GM12878 (cell line): ENCODE results near the gene PLIN3. TPM values are rescaled to one million over a fixed set of nuclear protein-coding genes. Genes with fewer than 3 reads are reported as not detected.

Experiments
- ATAC-seq: fragments of 200-7000 bp; cut with Tn5 transposase; 3 replicates; pipeline ENCODE4 v1.9.1; 2020; ENCODE audit warnings: mild to moderate bottlenecking, moderate library complexity
- BruUV-seq: library from RNA; stranded (reverse); fragments of 400-500 nt; replicated peaks from 2 replicates; lab custom pipeline; 2021; lab: Mats Ljungman, UMichigan
- CTCF ChIA-PET: fragments of 300-600 bp; sonication (Branson Sonifier 250); formaldehyde crosslinking; extraction: SDS; loops from one replicate; lab custom pipeline; 2021; ENCODE audit warnings: inconsistent platforms; lab: Yijun Ruan, JAX
- POLR2A ChIA-PET: fragments of 350-600 bp; formaldehyde crosslinking; extraction: SDS; loops from one replicate; lab custom pipeline; 2021; ENCODE audit warnings: inconsistent platforms; lab: Charles Lee
- RAD21 ChIA-PET: fragments of 300-600 bp; sonication (Branson Sonifier 250); formaldehyde crosslinking; loops from one replicate; lab custom pipeline; 2023; ENCODE audit warnings: antibody characterized with exemption; ENCODE audit not compliant: unreplicated experiment; lab: Charles Lee
- SMC1A ChIA-PET: fragments of 300-600 bp; sonication (Branson Sonifier 250); formaldehyde crosslinking; loops from one replicate; lab custom pipeline; 2023; ENCODE audit not compliant: unreplicated experiment, uncharacterized antibody; lab: Charles Lee
- DNase-seq: peaks from one replicate; pipeline ENCODE4 v3.0.0-alpha.2; 2011; ENCODE audit warnings: low read depth, low spot score
- FAIRE-seq: peaks from 3 replicates; lab custom pipeline; 2011; peaks lifted over from hg19 to GRCh38; lab: Jason Lieb, UNC
- H2AFZ ChIP-seq: 2 replicates; pipeline ENCODE4 v1.6.0; 2011; ENCODE audit warnings: low read depth, low read length, control low read depth; ENCODE audit not compliant: control insufficient read depth
- H3K27ac ChIP-seq: 2 replicates; pipeline ENCODE4 v1.5.1; 2011; ENCODE audit warnings: control low read depth; ENCODE audit not compliant: control insufficient read depth, insufficient read depth
- H3K27me3 ChIP-seq, 2 experiments: replicated peaks in 1 of 2; 2 replicates each; pipeline versions ENCODE4 v1.6.0 to v1.6.1; 2011; ENCODE audit warnings: low read length in 1 of 2; ENCODE audit not compliant: control insufficient read depth in 2 of 2, insufficient read depth in 2 of 2
- H3K36me3 ChIP-seq, 2 experiments: 2 replicates each; pipeline ENCODE4 v1.5.1; 2011; ENCODE audit warnings: low read length in 1 of 2; ENCODE audit not compliant: control insufficient read depth in 2 of 2, insufficient read depth in 2 of 2
- H3K4me1 ChIP-seq: 2 replicates; pipeline ENCODE4 v1.6.1; 2011; ENCODE audit warnings: mild to moderate bottlenecking, low read length, moderate library complexity, mixed read lengths; ENCODE audit not compliant: control insufficient read depth, insufficient read depth
- H3K4me2 ChIP-seq: 2 replicates; pipeline ENCODE4 v1.6.0; 2011; ENCODE audit warnings: control low read depth; ENCODE audit not compliant: control insufficient read depth, insufficient read depth
- H3K4me3 ChIP-seq: fragments of 200-600 bp; sonication (generic); 2 replicates; pipeline ENCODE4 v1.5.1; 2016
- H3K79me2 ChIP-seq: 2 replicates; pipeline ENCODE4 v1.6.0; 2011; ENCODE audit warnings: low read length; ENCODE audit not compliant: control insufficient read depth, insufficient read depth
- H3K9ac ChIP-seq: 2 replicates; pipeline ENCODE4 v1.8.0; 2011; ENCODE audit warnings: low read length, control low read depth, mixed read lengths; ENCODE audit not compliant: control insufficient read depth, insufficient read depth
- H3K9me3 ChIP-seq: replicated peaks from 3 replicates; pipeline ENCODE4 v1.5.1; 2011; ENCODE audit warnings: mild to moderate bottlenecking, low read length; ENCODE audit not compliant: control insufficient read depth, insufficient read depth
- H4K20me1 ChIP-seq: 2 replicates; pipeline ENCODE4 v1.6.0; 2011; ENCODE audit not compliant: control insufficient read depth, insufficient read depth
- ETV6 ChIP-seq, 2 experiments: fragments of 450-650 bp in 1 of 2; IDR thresholded peaks in 1 of 2; conservative IDR thresholded peaks in 1 of 2; 2 replicates each; pipeline ENCODE4 v1.6.1; 2014; ENCODE audit warnings: antibody characterized with exemption in 1 of 2, borderline replicate concordance in 1 of 2, low read depth in 1 of 2, mild to moderate bottlenecking in 1 of 2, moderate library complexity in 1 of 2
- KAT2A ChIP-seq: conservative IDR thresholded peaks from 2 replicates; pipeline ENCODE4 v1.6.1; 2011; ENCODE audit warnings: low read depth, low read length; ENCODE audit not compliant: control insufficient read depth
- MTA2 ChIP-seq: fragments of 450-650 bp; IDR thresholded peaks from 2 replicates; pipeline ENCODE4 v1.6.1; 2016; ENCODE audit warnings: low read depth, mild to moderate bottlenecking, moderate library complexity
- RELA ChIP-seq: fragments of 450-650 bp; IDR thresholded peaks from 2 replicates; pipeline ENCODE4 v1.8.0; 2014; ENCODE audit warnings: borderline replicate concordance; ENCODE audit not compliant: partially characterized antibody
- WGBS: methylation state at CpG from one replicate; pipeline ENCODE4 v1.1.6; 2016; ENCODE audit warnings: low lambda C conversion rate; ENCODE audit not compliant: insufficient replicate concordance, insufficient coverage; ENCODE audit errors: missing lambda C conversion rate; 5-methylcytosine and 5-hydroxymethylcytosine counted together
- in situ Hi-C: fragments of 300-500 bp; cut with MboI; formaldehyde crosslinking; loops from 9 replicates; pipeline ENCODE4 v1.14.3; 2018; ENCODE audit warnings: mixed read lengths
- intact Hi-C: fragments of 100-400 bp; cut with micrococcal nuclease; formaldehyde crosslinking; loops from one replicate; pipeline ENCODE4 v1.14.2; 2022; ENCODE audit not compliant: unreplicated experiment
- polyA plus RNA-seq, 11 experiments: library from polyadenylated mRNA; depleted of rRNA in 4 of 11; unstranded in 6 of 11; stranded (reverse) in 5 of 11; fragments of >200 nt; fragmentation: Nextera tagmentation in 4 of 11; fragmentation: Illumina TruSeq in 1 of 11; extraction: Ambion mirVana in 4 of 11; extraction: Trizol in 1 of 11; gene quantifications; 1 replicate in 1 of 11; 2 replicates in 10 of 11; pipeline versions ENCODE4 v1.2.1 to v1.2.3, GENCODE V29; 2011 to 2016; ENCODE audit warnings: inconsistent platforms in 2 of 11, missing spikeins in 2 of 11, low read depth in 1 of 11
- total RNA-seq, 4 experiments: library from RNA; depleted of rRNA in 3 of 4; stranded (reverse); fragments of >200 nt in 3 of 4; fragmentation: Illumina TruSeq in 1 of 4; extraction: Trizol in 1 of 4; gene quantifications; 2 replicates each; pipeline versions ENCODE4 v1.2.1 to v1.2.3, GENCODE V29; 2013 to 2021
- TF ChIP-seq, protein P1 (sequence below): fragments of 450-650 bp; conservative IDR thresholded peaks from 2 replicates; pipeline ENCODE4 v1.6.1; 2017; ENCODE audit warnings: mild to moderate bottlenecking, moderate library complexity

Gene PLIN3
- total and polyA plus RNA-seq, 10 of the 15 experiments (the other 5 are each of a cell fraction or from before 2014, with no cell fraction given) = 7.7 to 71.4 (median 66.8) TPM

GRCh38 chr19:4908360-4908759, 40.9 kb upstream of the PLIN3 start:
- no peak for TF ChIP-seq KAT2A
- TF ChIP-seq MTA2 = no peak
- no peak for TF ChIP-seq ETV6 (conservative IDR thresholded peaks at IDR 0.05 in 1 of 2, IDR thresholded peaks at IDR 0.05 in 1 of 2; ENCODE audit: borderline replicate concordance in 1 of 2, low read depth in 1 of 2)
- no peak for TF ChIP-seq RELA
- TF ChIP-seq, protein P1, sequence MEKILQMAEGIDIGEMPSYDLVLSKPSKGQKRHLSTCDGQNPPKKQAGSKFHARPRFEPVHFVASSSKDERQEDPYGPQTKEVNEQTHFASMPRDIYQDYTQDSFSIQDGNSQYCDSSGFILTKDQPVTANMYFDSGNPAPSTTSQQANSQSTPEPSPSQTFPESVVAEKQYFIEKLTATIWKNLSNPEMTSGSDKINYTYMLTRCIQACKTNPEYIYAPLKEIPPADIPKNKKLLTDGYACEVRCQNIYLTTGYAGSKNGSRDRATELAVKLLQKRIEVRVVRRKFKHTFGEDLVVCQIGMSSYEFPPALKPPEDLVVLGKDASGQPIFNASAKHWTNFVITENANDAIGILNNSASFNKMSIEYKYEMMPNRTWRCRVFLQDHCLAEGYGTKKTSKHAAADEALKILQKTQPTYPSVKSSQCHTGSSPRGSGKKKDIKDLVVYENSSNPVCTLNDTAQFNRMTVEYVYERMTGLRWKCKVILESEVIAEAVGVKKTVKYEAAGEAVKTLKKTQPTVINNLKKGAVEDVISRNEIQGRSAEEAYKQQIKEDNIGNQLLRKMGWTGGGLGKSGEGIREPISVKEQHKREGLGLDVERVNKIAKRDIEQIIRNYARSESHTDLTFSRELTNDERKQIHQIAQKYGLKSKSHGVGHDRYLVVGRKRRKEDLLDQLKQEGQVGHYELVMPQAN = no peak
- Histone ChIP-seq H3K27ac (no peak overlapping the region), H3K9ac (no peak overlapping the region), H3K4me3 (no peak overlapping the region), H3K79me2 (peaks cover 34% of the 10 kb centered on the region), H4K20me1 (no peaks in the 10 kb centered on the region), H3K4me2 (no peak overlapping the region), H3K9me3 (no peaks in the 10 kb centered on the region), H3K36me3 (peaks cover 0 to 10% of the 10 kb centered on the region in 2 experiments; a peak in 2 of 4 replicates), H2AFZ (no peak overlapping the region), H3K27me3 (no peaks in the 10 kb centered on the region), H3K4me1 (peaks cover 22% of the 10 kb centered on the region)
- intact Hi-C loops = no loop called here
- POLR2A ChIA-PET = interaction anchor here (0.6 to 0.8 kb wide), 2 partner anchors 8 to 41 kb away, joined by 3 to 5 read pairs; partner anchors contain the start of gene PLIN3
- no TSS peak for BruUV-seq
- in situ Hi-C loops = no loop called here
- FAIRE-seq = no peak
- SMC1A ChIA-PET = no interaction called here
- WGBS = 91% methylated on average over 5 of the region's 5 CpGs
- CTCF ChIA-PET = interaction anchor here (1.0 to 2.0 kb wide), 2 partner anchors 99 to 117 kb away, joined by 3 to 10 read pairs; partner anchors contain the start of gene FEM1A
- RAD21 ChIA-PET = no interaction called here
- ATAC-seq = no peak
- DNase-seq = no peak
